ENCODE results near the gene TRMT44.

DNA sequence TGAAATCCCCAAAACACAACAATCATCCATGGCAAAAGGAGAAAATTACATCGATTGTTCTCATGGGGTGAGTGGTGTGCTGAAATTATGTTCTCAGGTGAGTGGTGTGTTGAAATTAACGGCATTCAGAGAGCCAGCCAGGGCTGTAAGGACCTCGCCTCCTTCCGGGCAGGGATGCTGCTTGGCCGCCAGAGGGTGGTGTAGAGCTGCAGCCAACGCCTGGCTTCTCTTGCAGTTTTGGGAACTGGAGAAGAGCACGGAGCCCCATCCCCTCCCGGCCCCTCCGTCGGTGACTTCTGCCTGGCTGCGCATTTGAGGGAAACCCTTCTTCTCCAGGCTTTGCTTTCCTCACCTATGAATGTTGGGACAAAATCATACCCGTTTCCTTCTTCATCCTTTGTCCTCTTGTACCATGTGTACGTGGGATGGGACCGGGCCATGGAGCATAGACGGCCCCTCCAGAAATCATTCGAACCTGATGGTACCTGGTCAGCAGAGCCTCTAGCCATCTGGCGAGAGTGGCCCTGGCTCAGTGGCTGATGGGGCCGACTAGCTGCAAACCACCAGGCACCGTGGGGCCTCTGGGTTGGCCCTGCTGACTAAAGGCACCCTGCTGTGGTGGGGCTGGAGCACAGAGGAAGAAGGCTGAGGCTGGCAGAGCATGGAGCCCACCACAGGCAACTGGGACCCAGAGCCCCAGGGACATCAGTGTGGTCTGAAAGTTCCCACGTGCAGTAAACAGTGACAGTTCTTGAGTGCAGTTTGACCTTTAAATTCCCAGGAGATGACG is 28.4 kb downstream of the TRMT44 start:
- TF ChIP-seq EP300 (IDR thresholded peaks at IDR 0.05) (no peak), POLR2A (IDR thresholded peaks at IDR 0.05) (no peak), POLR2AphosphoS5 (IDR thresholded peaks at IDR 0.05) (no peak)
- TF ChIP-seq, protein P1, sequence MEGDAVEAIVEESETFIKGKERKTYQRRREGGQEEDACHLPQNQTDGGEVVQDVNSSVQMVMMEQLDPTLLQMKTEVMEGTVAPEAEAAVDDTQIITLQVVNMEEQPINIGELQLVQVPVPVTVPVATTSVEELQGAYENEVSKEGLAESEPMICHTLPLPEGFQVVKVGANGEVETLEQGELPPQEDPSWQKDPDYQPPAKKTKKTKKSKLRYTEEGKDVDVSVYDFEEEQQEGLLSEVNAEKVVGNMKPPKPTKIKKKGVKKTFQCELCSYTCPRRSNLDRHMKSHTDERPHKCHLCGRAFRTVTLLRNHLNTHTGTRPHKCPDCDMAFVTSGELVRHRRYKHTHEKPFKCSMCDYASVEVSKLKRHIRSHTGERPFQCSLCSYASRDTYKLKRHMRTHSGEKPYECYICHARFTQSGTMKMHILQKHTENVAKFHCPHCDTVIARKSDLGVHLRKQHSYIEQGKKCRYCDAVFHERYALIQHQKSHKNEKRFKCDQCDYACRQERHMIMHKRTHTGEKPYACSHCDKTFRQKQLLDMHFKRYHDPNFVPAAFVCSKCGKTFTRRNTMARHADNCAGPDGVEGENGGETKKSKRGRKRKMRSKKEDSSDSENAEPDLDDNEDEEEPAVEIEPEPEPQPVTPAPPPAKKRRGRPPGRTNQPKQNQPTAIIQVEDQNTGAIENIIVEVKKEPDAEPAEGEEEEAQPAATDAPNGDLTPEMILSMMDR (IDR thresholded peaks at IDR 0.05), result peak; percentile 63 to 91

Data from suprapubic skin (tissue), 4 donors.